Stimulated activated CD4-positive, alpha-beta T cell treated with anti-CD3 and anti-CD28 coated beads, TNF-alpha, amount 100 ng/mL, for 1 hour (primary cell): Measurements from ENCODE around the gene MBP.

Experiments used
- DNase-seq, 3 donors: peaks; one replicate each; pipeline ENCODE4 v3.0.0-alpha.2; 2020; ENCODE audit warnings: low read depth in 3 of 3, low spot score in 1 of 3

Gene MBP

GRCh38 chr18:77054606-77055428 is 77.8 kb downstream of the MBP start:
- DNase-seq, result peak; percentile 50 to 57 (median 52)

GRCh38 chr18:77054288-77054605 is 78.3 kb downstream of the MBP start:
- DNase-seq, result no peak

GRCh38 chr18:77053616-77054287 is 78.8 kb downstream of the MBP start:
- DNase-seq, result no peak

- DNase-seq, result no peak
These were observed 79.6 kb downstream of the MBP start for GRCh38 chr18:77052983-77053309.

GRCh38 chr18:77052297-77052982 is 80.1 kb downstream of the MBP start:
- no peak for DNase-seq

GRCh38 chr18:77051581-77052296 is 80.8 kb downstream of the MBP start:
- no peak for DNase-seq

- DNase-seq, result no peak
These were observed 82.6 kb downstream of the MBP start for GRCh38 chr18:77049938-77050337.

- DNase-seq, result no peak
These were observed 84.7 kb downstream of the MBP start for GRCh38 chr18:77047803-77048419.

GRCh38 chr18:77046994-77047393 is 85.6 kb downstream of the MBP start:
- DNase-seq, result no peak

- DNase-seq, result no peak
These were observed 86.2 kb downstream of the MBP start for GRCh38 chr18:77046409-77046808.

GRCh38 chr18:77045677-77046076 is 86.9 kb downstream of the MBP start:
- no peak for DNase-seq

GRCh38 chr18:77044866-77045664 is 87.5 kb downstream of the MBP start:
- no peak for DNase-seq

GRCh38 chr18:77043541-77044280 is 88.9 kb downstream of the MBP start:
- DNase-seq, result no peak

GRCh38 chr18:77042583-77042982 is 90.0 kb downstream of the MBP start:
- no peak for DNase-seq

- DNase-seq, result no peak
These were observed 93.1 kb downstream of the MBP start for GRCh38 chr18:77039196-77040130.

GRCh38 chr18:77038182-77038858 is 94.3 kb downstream of the MBP start:
- DNase-seq, result no peak

GRCh38 chr18:77037567-77037966 is 95.0 kb downstream of the MBP start:
- DNase-seq, result no peak
